Body of pancreas (tissue), 4 donors: ENCODE data around the gene STARD8.

Experiments used
- CTCF ChIP-seq, 7 experiments: fragments of 450-650 bp in 4 of 7; fragments of 200-600 bp in 3 of 7; sonication (generic) in 3 of 7; IDR thresholded peaks; one replicate each; pipeline ENCODE4 v1.5.1; 2016 to 2019; ENCODE audit warnings: antibody characterized with exemption in 7 of 7
- POLR2A ChIP-seq, 3 donors: fragments of 450-650 bp; IDR thresholded peaks; one replicate each; pipeline ENCODE4 v1.6.1; 2016; ENCODE audit warnings: antibody characterized with exemption in 3 of 3, mild to moderate bottlenecking in 2 of 3

- no peak for TF ChIP-seq CTCF (IDR thresholded peaks at IDR 0.05)
- no peak for TF ChIP-seq POLR2A (IDR thresholded peaks at IDR 0.05)
Measured at GRCh38 chrX:68705986-68706385, 58.5 kb downstream of the STARD8 start.
